HCT116 (cell line): Measurements from ENCODE around the gene ANOS1. TPM values are rescaled to one million over a fixed set of nuclear protein-coding genes. Genes with fewer than 3 reads are reported as not detected.

Experiments used
- ATAC-seq: fragments of 200-7000 bp; cut with Tn5 transposase; 2 replicates; pipeline ENCODE4 v1.9.1; 2020; ENCODE audit warnings: mild to moderate bottlenecking, moderate library complexity
- BruUV-seq: library from RNA; stranded (reverse); fragments of 400-500 nt; replicated peaks from 2 replicates; lab custom pipeline; 2021; lab: Mats Ljungman, UMichigan
- CTCF ChIA-PET: fragments of 300-600 bp; sonication (Branson Sonifier 250); formaldehyde crosslinking; loops from one replicate; lab custom pipeline; 2021; ENCODE audit warnings: antibody characterized with exemption; lab: Charles Lee
- POLR2A ChIA-PET: fragments of 300-600, 350-600 bp; sonication (Branson Sonifier 250); formaldehyde crosslinking; loops from one replicate; lab custom pipeline; 2021; ENCODE audit warnings: antibody characterized with exemption; lab: Charles Lee
- RAD21 ChIA-PET, 2 experiments: fragments of 300-600 bp; sonication (Branson Sonifier 250); formaldehyde crosslinking; loops; one replicate each; lab custom pipeline; 2023; ENCODE audit warnings: low total read pairs in 2 of 2; ENCODE audit not compliant: uncharacterized antibody in 2 of 2, unreplicated experiment in 2 of 2, low non-redundant PET in 1 of 2; lab: Charles Lee
- DNase-seq: peaks from one replicate; pipeline ENCODE4 v3.0.0-alpha.2; 2010; ENCODE audit warnings: low read depth, low spot score
- H2AFZ ChIP-seq: fragments of 200-600 bp; shearing (Covaris generic), sonication (generic); 2 replicates; pipeline ENCODE4 v1.6.1; 2017; ENCODE audit warnings: low read depth, mixed run types, mixed read lengths, antibody characterized with exemption, low read length; ENCODE audit not compliant: poor library complexity, severe bottlenecking
- H3K27ac ChIP-seq: 2 replicates; pipeline ENCODE4 v1.5.1; 2012; ENCODE audit warnings: low read depth, low read length
- H3K27me3 ChIP-seq: fragments of 200-600 bp; sonication (generic); 2 replicates; pipeline ENCODE4 v1.6.1; 2016; ENCODE audit warnings: mixed run types, low read length, mixed read lengths; ENCODE audit not compliant: insufficient read depth
- H3K36me3 ChIP-seq, 2 experiments: fragments of 200-500 bp in 1 of 2; fragments of 200-600 bp in 1 of 2; sonication (Bioruptor generic) in 1 of 2; sonication (generic) in 1 of 2; 2 replicates each; pipeline versions ENCODE4 v1.5.1 to v1.6.1; 2014 to 2016; ENCODE audit warnings: low read length in 2 of 2, inconsistent platforms in 1 of 2, mixed read lengths in 1 of 2, mixed run types in 1 of 2; ENCODE audit not compliant: insufficient read depth in 2 of 2, control insufficient read depth in 1 of 2
- H3K4me1 ChIP-seq, 2 experiments: fragments of 200-600 bp in 1 of 2; sonication (generic) in 1 of 2; 2 replicates each; pipeline versions ENCODE4 v1.5.1 to v1.6.1; 2012 to 2017; ENCODE audit warnings: low read length in 2 of 2, inconsistent platforms in 1 of 2, mild to moderate bottlenecking in 1 of 2, mixed read lengths in 1 of 2, mixed run types in 1 of 2, moderate library complexity in 1 of 2; ENCODE audit not compliant: insufficient read depth in 2 of 2, control insufficient read depth in 1 of 2
- H3K4me2 ChIP-seq: fragments of 200-600 bp; sonication (generic); 2 replicates; pipeline ENCODE4 v1.6.1; 2017; ENCODE audit warnings: mixed run types, low read length, mixed read lengths
- H3K4me3 ChIP-seq, 2 experiments: fragments of 200-600 bp in 1 of 2; sonication (generic) in 1 of 2; replicated peaks in 1 of 2; 2 replicates each; pipeline ENCODE4 v1.5.1; 2011 to 2016; ENCODE audit warnings: low read length in 2 of 2, control low read depth in 1 of 2, low read depth in 1 of 2, mild to moderate bottlenecking in 1 of 2, mixed read lengths in 1 of 2, mixed run types in 1 of 2
- H3K79me2 ChIP-seq: fragments of 200-600 bp; sonication (generic); 2 replicates; pipeline ENCODE4 v1.6.1; 2017; ENCODE audit warnings: mild to moderate bottlenecking, mixed run types, low read length, moderate library complexity, mixed read lengths; ENCODE audit not compliant: insufficient read depth
- H3K9ac ChIP-seq: fragments of 200-600 bp; sonication (generic); 2 replicates; pipeline ENCODE4 v1.6.1; 2016; ENCODE audit warnings: low read length, mixed read lengths
- H3K9me2 ChIP-seq: fragments of 200-600 bp; sonication (generic), shearing (Covaris generic); 2 replicates; pipeline ENCODE4 v1.6.1; 2017; ENCODE audit warnings: mixed run types, mild to moderate bottlenecking, moderate library complexity; ENCODE audit not compliant: insufficient read depth
- H3K9me3 ChIP-seq, 2 experiments: fragments of 200-500 bp in 1 of 2; fragments of 200-600 bp in 1 of 2; sonication (Bioruptor generic) in 1 of 2; sonication (generic) in 1 of 2; 2 replicates each; pipeline ENCODE4 v1.6.1; 2014 to 2017; ENCODE audit warnings: low read length in 2 of 2, mixed read lengths in 2 of 2, inconsistent platforms in 1 of 2, low read depth in 1 of 2, mild to moderate bottlenecking in 1 of 2, mixed run types in 1 of 2, moderate library complexity in 1 of 2; ENCODE audit not compliant: control insufficient read depth in 1 of 2, insufficient read depth in 1 of 2
- H4K20me1 ChIP-seq: fragments of 200-600 bp; sonication (generic), shearing (Covaris generic); 2 replicates; pipeline ENCODE4 v1.6.1; 2017; ENCODE audit warnings: mixed run types, mild to moderate bottlenecking, moderate library complexity; ENCODE audit not compliant: insufficient read depth
- ELF1 ChIP-seq: IDR thresholded peaks from 2 replicates; pipeline ENCODE4 v1.6.1; 2012; ENCODE audit warnings: low read depth, borderline replicate concordance
- FOSL1 ChIP-seq: IDR thresholded peaks from 2 replicates; pipeline ENCODE4 v1.6.1; 2012; ENCODE audit warnings: low read depth
- JUND ChIP-seq: IDR thresholded peaks from 2 replicates; pipeline ENCODE4 v1.6.1; 2012
- POLR2AphosphoS5 ChIP-seq: IDR thresholded peaks from 2 replicates; pipeline ENCODE4 v1.6.1; 2011; ENCODE audit warnings: mild to moderate bottlenecking, low read depth, low read length, moderate library complexity
- SIN3A ChIP-seq: IDR thresholded peaks from 2 replicates; pipeline ENCODE4 v1.6.1; 2012; ENCODE audit warnings: low read depth
- SRF ChIP-seq: IDR thresholded peaks from 2 replicates; pipeline ENCODE4 v1.6.1; 2012; ENCODE audit warnings: low read depth
- TCF7L2 ChIP-seq: IDR thresholded peaks from 2 replicates; pipeline ENCODE4 v1.7.0; 2011; ENCODE audit warnings: borderline replicate concordance, inconsistent platforms; ENCODE audit not compliant: insufficient read depth, insufficient read length; ENCODE audit errors: extremely low read depth
- YY1 ChIP-seq: IDR thresholded peaks from 2 replicates; pipeline ENCODE4 v1.6.1; 2011; ENCODE audit warnings: low read length, low read depth, moderate library complexity, mild to moderate bottlenecking; ENCODE audit not compliant: insufficient replicate concordance; ENCODE audit errors: extremely low read depth
- ZFX ChIP-seq: fragments of 450-650 bp; IDR thresholded peaks from 2 replicates; pipeline ENCODE4 v1.6.1; 2017
- ZNF274 ChIP-seq: fragments of 200-500 bp; sonication (Bioruptor generic); IDR thresholded peaks from 2 replicates; pipeline ENCODE4 v1.6.1; 2014; ENCODE audit warnings: mild to moderate bottlenecking, low read depth, low read length, inconsistent platforms
- intact Hi-C: fragments of 100-400 bp; cut with micrococcal nuclease; formaldehyde crosslinking; loops from 2 replicates; pipeline ENCODE4 v1.10.0; 2022
- total RNA-seq: library from RNA; stranded (reverse); gene quantifications from one replicate; pipeline ENCODE4 v1.2.1, GENCODE V29; 2021; ENCODE audit not compliant: unreplicated experiment
- TF ChIP-seq, protein P1 (sequence below): IDR thresholded peaks from 2 replicates; pipeline ENCODE4 v1.6.1; 2012
- TF ChIP-seq, protein P2 (sequence below), 3 experiments: fragments of 200-600 bp in 1 of 3; sonication (generic) in 1 of 3; IDR thresholded peaks in 2 of 3; conservative IDR thresholded peaks in 1 of 3; 2 replicates each; pipeline ENCODE4 v1.5.1; 2012 to 2017; ENCODE audit warnings: low read depth in 2 of 3, low read length in 2 of 3, antibody characterized with exemption in 1 of 3, borderline replicate concordance in 1 of 3, control low read depth in 1 of 3, mild to moderate bottlenecking in 1 of 3, mixed read lengths in 1 of 3, mixed run types in 1 of 3, moderate library complexity in 1 of 3; ENCODE audit not compliant: insufficient read depth in 1 of 3
- TF ChIP-seq, protein P3 (sequence below): IDR thresholded peaks from 2 replicates; pipeline ENCODE4 v1.6.1; 2011; ENCODE audit warnings: mild to moderate bottlenecking, low read length, moderate library complexity; ENCODE audit not compliant: insufficient replicate concordance; ENCODE audit errors: extremely low read depth
- TF ChIP-seq, protein P4 (sequence below): IDR thresholded peaks from 2 replicates; pipeline ENCODE4 v1.6.1; 2012

Gene ANOS1
- total RNA-seq, 1 experiment from 2014 or later: 0.12 TPM

DNA sequence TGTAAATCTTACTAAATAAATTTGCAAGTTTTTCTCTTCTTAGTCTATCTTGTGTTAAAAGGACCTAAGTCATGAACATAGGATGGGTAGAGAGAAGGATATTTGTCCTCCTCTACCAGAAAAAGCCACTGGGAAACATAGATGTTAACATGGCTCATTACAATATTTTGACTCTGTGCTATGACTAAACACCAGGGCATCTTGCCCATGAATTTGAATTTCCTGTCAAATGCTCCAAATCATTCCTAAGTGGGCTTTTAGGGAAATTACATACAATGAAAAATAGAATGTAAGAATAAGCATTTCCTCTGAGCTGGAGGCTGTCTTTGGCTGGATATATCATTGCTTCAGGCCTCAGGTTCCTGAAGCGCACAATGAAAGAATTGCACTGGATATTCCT lies 39.1 kb downstream of the ANOS1 start:
- POLR2A ChIA-PET: no interaction called here

More for the DNA sequence above, 39.1 kb downstream of the ANOS1 start:
- ATAC-seq: no peak
- Histone ChIP-seq H3K4me3 (no peak overlapping the region), H3K36me3 (no peaks in the 10 kb centered on the region), H3K27ac (no peak overlapping the region), H3K27me3 (no peaks in the 10 kb centered on the region), H2AFZ (no peak overlapping the region), H3K9me2 (no peaks in the 10 kb centered on the region), H3K4me1 (no peaks in the 10 kb centered on the region), H4K20me1 (no peaks in the 10 kb centered on the region), H3K79me2 (no peaks in the 10 kb centered on the region), H3K9ac (no peak overlapping the region), H3K4me2 (no peak overlapping the region), H3K9me3 (no peaks in the 10 kb centered on the region)
- BruUV-seq: no TSS peak
- ChIA-PET RAD21 (no interaction called here), CTCF (no interaction called here)
- intact Hi-C loops: no loop called here
- TF ChIP-seq SIN3A (no peak), ZFX (no peak), FOSL1 (no peak), YY1 (no peak), POLR2AphosphoS5 (no peak), SRF (no peak), ELF1 (no peak), ZNF274 (no peak), TCF7L2 (no peak), JUND (no peak)
- TF ChIP-seq, protein P1, sequence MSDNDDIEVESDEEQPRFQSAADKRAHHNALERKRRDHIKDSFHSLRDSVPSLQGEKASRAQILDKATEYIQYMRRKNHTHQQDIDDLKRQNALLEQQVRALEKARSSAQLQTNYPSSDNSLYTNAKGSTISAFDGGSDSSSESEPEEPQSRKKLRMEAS: no peak
- TF ChIP-seq, protein P2, sequence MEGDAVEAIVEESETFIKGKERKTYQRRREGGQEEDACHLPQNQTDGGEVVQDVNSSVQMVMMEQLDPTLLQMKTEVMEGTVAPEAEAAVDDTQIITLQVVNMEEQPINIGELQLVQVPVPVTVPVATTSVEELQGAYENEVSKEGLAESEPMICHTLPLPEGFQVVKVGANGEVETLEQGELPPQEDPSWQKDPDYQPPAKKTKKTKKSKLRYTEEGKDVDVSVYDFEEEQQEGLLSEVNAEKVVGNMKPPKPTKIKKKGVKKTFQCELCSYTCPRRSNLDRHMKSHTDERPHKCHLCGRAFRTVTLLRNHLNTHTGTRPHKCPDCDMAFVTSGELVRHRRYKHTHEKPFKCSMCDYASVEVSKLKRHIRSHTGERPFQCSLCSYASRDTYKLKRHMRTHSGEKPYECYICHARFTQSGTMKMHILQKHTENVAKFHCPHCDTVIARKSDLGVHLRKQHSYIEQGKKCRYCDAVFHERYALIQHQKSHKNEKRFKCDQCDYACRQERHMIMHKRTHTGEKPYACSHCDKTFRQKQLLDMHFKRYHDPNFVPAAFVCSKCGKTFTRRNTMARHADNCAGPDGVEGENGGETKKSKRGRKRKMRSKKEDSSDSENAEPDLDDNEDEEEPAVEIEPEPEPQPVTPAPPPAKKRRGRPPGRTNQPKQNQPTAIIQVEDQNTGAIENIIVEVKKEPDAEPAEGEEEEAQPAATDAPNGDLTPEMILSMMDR (IDR thresholded peaks at IDR 0.05 in 2 of 3, conservative IDR thresholded peaks at IDR 0.05 in 1 of 3; ENCODE audit: borderline replicate concordance in 1 of 3, insufficient read depth in 1 of 3, low read depth in 2 of 3, low read length in 2 of 3): no peak
- TF ChIP-seq, protein P3, sequence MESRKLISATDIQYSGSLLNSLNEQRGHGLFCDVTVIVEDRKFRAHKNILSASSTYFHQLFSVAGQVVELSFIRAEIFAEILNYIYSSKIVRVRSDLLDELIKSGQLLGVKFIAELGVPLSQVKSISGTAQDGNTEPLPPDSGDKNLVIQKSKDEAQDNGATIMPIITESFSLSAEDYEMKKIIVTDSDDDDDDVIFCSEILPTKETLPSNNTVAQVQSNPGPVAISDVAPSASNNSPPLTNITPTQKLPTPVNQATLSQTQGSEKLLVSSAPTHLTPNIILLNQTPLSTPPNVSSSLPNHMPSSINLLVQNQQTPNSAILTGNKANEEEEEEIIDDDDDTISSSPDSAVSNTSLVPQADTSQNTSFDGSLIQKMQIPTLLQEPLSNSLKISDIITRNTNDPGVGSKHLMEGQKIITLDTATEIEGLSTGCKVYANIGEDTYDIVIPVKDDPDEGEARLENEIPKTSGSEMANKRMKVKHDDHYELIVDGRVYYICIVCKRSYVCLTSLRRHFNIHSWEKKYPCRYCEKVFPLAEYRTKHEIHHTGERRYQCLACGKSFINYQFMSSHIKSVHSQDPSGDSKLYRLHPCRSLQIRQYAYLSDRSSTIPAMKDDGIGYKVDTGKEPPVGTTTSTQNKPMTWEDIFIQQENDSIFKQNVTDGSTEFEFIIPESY: no peak
- TF ChIP-seq, protein P4, sequence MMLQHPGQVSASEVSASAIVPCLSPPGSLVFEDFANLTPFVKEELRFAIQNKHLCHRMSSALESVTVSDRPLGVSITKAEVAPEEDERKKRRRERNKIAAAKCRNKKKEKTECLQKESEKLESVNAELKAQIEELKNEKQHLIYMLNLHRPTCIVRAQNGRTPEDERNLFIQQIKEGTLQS: no peak
- TF ChIP-seq, all 23 proteins: peak for 0
- no peak for DNase-seq
